GM20000 (cell line): ENCODE data around the gene GINS2.

Experiments
- DNase-seq: peaks from one replicate; pipeline ENCODE4 v3.0.0; 2012; ENCODE audit warnings: low spot score
- TF ChIP-seq, protein P1 (sequence below): IDR thresholded peaks from 2 replicates; pipeline ENCODE4 v1.5.1; 2012; ENCODE audit warnings: mild to moderate bottlenecking, control low read depth; ENCODE audit errors: extremely low read depth, missing control alignments

Gene GINS2

DNA sequence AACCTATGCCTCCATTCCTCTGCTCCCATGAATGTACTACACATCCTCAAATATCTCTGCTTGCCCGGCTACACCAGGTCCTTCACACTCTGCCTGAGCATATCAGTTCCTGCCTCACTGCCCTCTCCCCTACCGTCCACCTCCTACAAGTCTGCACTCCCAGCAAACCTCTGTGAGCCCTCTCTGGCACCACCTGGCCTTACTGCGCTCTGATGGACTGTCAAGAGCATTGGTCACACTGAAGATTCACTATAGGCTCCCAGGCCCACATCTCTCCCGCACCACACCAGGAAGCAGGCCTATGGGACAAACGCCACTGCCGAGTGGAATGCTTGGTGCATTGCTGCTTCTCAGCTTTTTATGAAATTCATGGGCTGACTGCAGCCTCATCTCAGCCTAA, 8.9 kb downstream of the GINS2 start:
- no peak for DNase-seq
- TF ChIP-seq, protein P1, sequence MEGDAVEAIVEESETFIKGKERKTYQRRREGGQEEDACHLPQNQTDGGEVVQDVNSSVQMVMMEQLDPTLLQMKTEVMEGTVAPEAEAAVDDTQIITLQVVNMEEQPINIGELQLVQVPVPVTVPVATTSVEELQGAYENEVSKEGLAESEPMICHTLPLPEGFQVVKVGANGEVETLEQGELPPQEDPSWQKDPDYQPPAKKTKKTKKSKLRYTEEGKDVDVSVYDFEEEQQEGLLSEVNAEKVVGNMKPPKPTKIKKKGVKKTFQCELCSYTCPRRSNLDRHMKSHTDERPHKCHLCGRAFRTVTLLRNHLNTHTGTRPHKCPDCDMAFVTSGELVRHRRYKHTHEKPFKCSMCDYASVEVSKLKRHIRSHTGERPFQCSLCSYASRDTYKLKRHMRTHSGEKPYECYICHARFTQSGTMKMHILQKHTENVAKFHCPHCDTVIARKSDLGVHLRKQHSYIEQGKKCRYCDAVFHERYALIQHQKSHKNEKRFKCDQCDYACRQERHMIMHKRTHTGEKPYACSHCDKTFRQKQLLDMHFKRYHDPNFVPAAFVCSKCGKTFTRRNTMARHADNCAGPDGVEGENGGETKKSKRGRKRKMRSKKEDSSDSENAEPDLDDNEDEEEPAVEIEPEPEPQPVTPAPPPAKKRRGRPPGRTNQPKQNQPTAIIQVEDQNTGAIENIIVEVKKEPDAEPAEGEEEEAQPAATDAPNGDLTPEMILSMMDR: no peak

GRCh38 chr16:85678821-85679220, 9.9 kb downstream of the GINS2 start:
- TF ChIP-seq, protein P1: no peak

DNA sequence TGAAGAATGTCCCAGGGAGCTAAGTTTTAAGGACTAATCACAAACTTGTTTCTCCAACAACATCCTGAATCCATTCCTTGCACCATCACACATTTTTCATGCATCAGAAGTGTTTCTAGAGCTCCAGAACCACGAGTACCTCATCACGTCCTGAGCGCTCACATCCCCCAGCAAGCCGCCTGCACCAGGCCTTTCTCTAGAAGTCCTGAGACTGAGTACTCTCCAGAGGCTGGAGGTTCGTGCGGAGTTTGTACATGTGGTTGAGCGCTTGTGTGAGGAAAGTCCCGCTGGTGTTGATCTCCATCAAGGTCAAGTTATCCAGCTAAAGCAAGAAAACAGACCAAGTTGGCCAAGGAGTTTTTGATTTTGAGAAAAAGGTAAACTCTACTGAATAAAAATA, 10.7 kb downstream of the GINS2 start:
- DNase-seq: no peak
- TF ChIP-seq, protein P1: no peak

More at GRCh38 chr16:85678821-85679220, 9.9 kb downstream of the GINS2 start:
- DNase-seq: no peak

DNA sequence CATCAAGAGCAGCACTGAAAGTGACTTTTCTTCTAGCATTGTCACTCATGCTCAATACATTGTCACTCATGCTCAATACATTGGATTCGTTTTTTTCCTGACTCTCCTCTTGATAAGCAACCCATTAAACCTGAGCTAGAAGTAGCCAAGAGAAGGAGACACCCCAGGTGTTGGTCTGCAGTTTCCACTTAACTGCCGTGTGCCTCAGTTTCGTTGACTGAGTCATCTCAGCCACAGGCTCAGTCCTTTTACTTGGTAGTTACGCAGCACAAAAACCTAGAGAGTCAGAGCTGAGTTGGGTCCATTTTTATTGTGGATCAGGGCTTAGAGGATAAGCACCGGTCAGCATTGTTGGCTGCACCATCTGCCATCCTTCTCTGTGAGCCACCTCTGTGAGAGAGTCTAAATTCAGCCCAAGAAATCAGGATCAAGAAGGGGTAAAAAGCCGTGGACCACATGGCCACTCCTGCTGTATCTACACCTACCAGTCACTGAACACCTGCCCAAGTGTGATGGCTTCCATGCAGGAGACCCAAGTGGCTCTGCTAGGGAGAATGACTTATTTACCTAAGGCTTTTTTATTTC, 11.3 kb downstream of the GINS2 start:
- TF ChIP-seq, protein P1: no peak
- DNase-seq: no peak

GRCh38 chr16:85676466-85676865, 12.3 kb downstream of the GINS2 start:
- DNase-seq: no peak

GRCh38 chr16:85675251-85675874, 13.4 kb downstream of the GINS2 start:
- TF ChIP-seq, protein P1: no peak
- no peak for DNase-seq

More at GRCh38 chr16:85676466-85676865, 12.3 kb downstream of the GINS2 start:
- TF ChIP-seq, protein P1: no peak

- TF ChIP-seq, protein P1: no peak
- no peak for DNase-seq
These were observed 13.9 kb downstream of the GINS2 start for GRCh38 chr16:85674828-85675227.
